ENCODE data around the gene MAP2K5. TPM values are rescaled to one million over a fixed set of nuclear protein-coding genes. Genes with fewer than 3 reads are reported as not detected.
"Not testable (repeated sequence)": the region's sequence is repeated elsewhere in the genome, so short reads cannot be mapped to it uniquely, and the experiment has no call there.

MAP2K5 gene
- total RNA-seq, 1 donor from 2014 or later = 3.5 TPM

- DNase-seq (ENCODE audit: low read depth in 2 of 2) = no peak
These were observed 51.1 kb downstream of the MAP2K5 start for GRCh38 chr15:67593562-67593961.

- DNase-seq (ENCODE audit: low read depth in 2 of 2) = no peak
These were observed 52.3 kb downstream of the MAP2K5 start for GRCh38 chr15:67594770-67595169.

- peak; percentile 53 to 60 for DNase-seq (ENCODE audit: low read depth in 2 of 2)
These were observed 53.1 kb downstream of the MAP2K5 start for GRCh38 chr15:67595572-67595971.

- no peak for DNase-seq (ENCODE audit: low read depth in 2 of 2)
These were observed 58.6 kb downstream of the MAP2K5 start for GRCh38 chr15:67601073-67601472.

GRCh38 chr15:67603063-67603462, 60.6 kb downstream of the MAP2K5 start:
- DNase-seq (ENCODE audit: low read depth in 2 of 2) = no peak

- no peak for DNase-seq (ENCODE audit: low read depth in 2 of 2)
These were observed 63.4 kb downstream of the MAP2K5 start for GRCh38 chr15:67605871-67606270.

GRCh38 chr15:67606742-67607141, 64.2 kb downstream of the MAP2K5 start:
- DNase-seq (ENCODE audit: low read depth in 2 of 2) = no peak

- DNase-seq (ENCODE audit: low read depth in 2 of 2) = no peak
These were observed 64.8 kb downstream of the MAP2K5 start for GRCh38 chr15:67607329-67607728.

GRCh38 chr15:67607959-67608637, 65.6 kb downstream of the MAP2K5 start:
- no peak for DNase-seq (ENCODE audit: low read depth in 2 of 2)

GRCh38 chr15:67608638-67608959, 66.1 kb downstream of the MAP2K5 start:
- DNase-seq (ENCODE audit: low read depth in 2 of 2) = no peak

- DNase-seq (ENCODE audit: low read depth in 2 of 2) = peak in 1 of 2 donors; percentile 22
These were observed 69.2 kb downstream of the MAP2K5 start for GRCh38 chr15:67611370-67612369.

- DNase-seq (ENCODE audit: low read depth in 2 of 2) = no peak
These were observed 70.7 kb downstream of the MAP2K5 start for GRCh38 chr15:67613211-67613610.

- DNase-seq (ENCODE audit: low read depth in 2 of 2) = no peak
These were observed 71.2 kb downstream of the MAP2K5 start for GRCh38 chr15:67613708-67614107.

- DNase-seq (ENCODE audit: low read depth in 2 of 2) = peak in 1 of 2 donors; percentile 6
These were observed 72.6 kb downstream of the MAP2K5 start for GRCh38 chr15:67615131-67615534.

- DNase-seq (ENCODE audit: low read depth in 2 of 2) = no peak
These were observed 75.8 kb downstream of the MAP2K5 start for GRCh38 chr15:67618297-67618696.

- no peak for DNase-seq (ENCODE audit: low read depth in 2 of 2)
These were observed 79.6 kb downstream of the MAP2K5 start for GRCh38 chr15:67622110-67622509.

GRCh38 chr15:67632261-67632660, 89.8 kb downstream of the MAP2K5 start:
- no peak for DNase-seq (ENCODE audit: low read depth in 2 of 2)

- not testable (repeated sequence) for DNase-seq (ENCODE audit: low read depth in 2 of 2)
These were observed 93.4 kb downstream of the MAP2K5 start for GRCh38 chr15:67635950-67636349.

- no peak for DNase-seq (ENCODE audit: low read depth in 2 of 2)
These were observed 97.1 kb downstream of the MAP2K5 start for GRCh38 chr15:67639591-67639990.

- DNase-seq (ENCODE audit: low read depth in 2 of 2) = no peak
These were observed 99.0 kb downstream of the MAP2K5 start for GRCh38 chr15:67641453-67641852.

GRCh38 chr15:67646847-67647246, 104.3 kb downstream of the MAP2K5 start:
- no peak for DNase-seq (ENCODE audit: low read depth in 2 of 2)

- no peak for DNase-seq (ENCODE audit: low read depth in 2 of 2)
These were observed 110.1 kb downstream of the MAP2K5 start for GRCh38 chr15:67652586-67652985.

GRCh38 chr15:67660446-67660845, 117.9 kb downstream of the MAP2K5 start:
- DNase-seq (ENCODE audit: low read depth in 2 of 2) = no peak
